Stomach (tissue), 4 donors: Measurements from ENCODE around the gene CHST6.

ENCODE experiments used
- CTCF ChIP-seq, 7 experiments: fragments of 450-650 bp in 4 of 7; fragments of 200-600 bp in 3 of 7; sonication (generic) in 3 of 7; IDR thresholded peaks; one replicate each; pipeline ENCODE4 v1.5.1; 2016 to 2019; ENCODE audit warnings: antibody characterized with exemption in 7 of 7, control low read depth in 2 of 7, mild to moderate bottlenecking in 1 of 7
- EP300 ChIP-seq: sonication (generic); formaldehyde crosslinking; IDR thresholded peaks from one replicate; pipeline ENCODE4 v1.6.1; 2017; ENCODE audit warnings: antibody characterized with exemption
- POLR2AphosphoS5 ChIP-seq, 3 donors: sonication (generic); formaldehyde crosslinking; IDR thresholded peaks; one replicate each; pipeline ENCODE4 v1.6.1; 2016; ENCODE audit warnings: antibody characterized with exemption in 3 of 3

GRCh38 chr16:75466760-75467159, 28.5 kb downstream of the CHST6 start:
- TF ChIP-seq CTCF (IDR thresholded peaks at IDR 0.05) = no peak
- TF ChIP-seq EP300 = no peak
- TF ChIP-seq POLR2AphosphoS5 (IDR thresholded peaks at IDR 0.05) = no peak
